A549 (cell line): ENCODE data around the gene ANO4.

ENCODE experiments used
- ESRRA ChIP-seq: fragments of 150-350 bp; IDR thresholded peaks from 2 replicates; pipeline ENCODE4 v1.6.1; 2014; ENCODE audit warnings: mild to moderate bottlenecking, low read length, borderline replicate concordance
- FOXS1 ChIP-seq: fragments of 250-450 bp; sonication (Bioruptor Pico); IDR thresholded peaks from 2 replicates; pipeline ENCODE4 v1.5.0; 2020; ENCODE audit warnings: mild to moderate bottlenecking, moderate library complexity
- HOXB5 ChIP-seq: fragments of 250-450 bp; sonication (Bioruptor Pico); IDR thresholded peaks from 2 replicates; pipeline ENCODE4 v1.5.0; 2020; ENCODE audit warnings: mild to moderate bottlenecking, moderate library complexity
- MAX ChIP-seq: IDR thresholded peaks from 2 replicates; pipeline ENCODE4 v1.6.1; 2012
- MYC ChIP-seq: IDR thresholded peaks from 2 replicates; pipeline ENCODE4 v1.6.1; 2012; ENCODE audit warnings: mild to moderate bottlenecking, inconsistent platforms, low read length, improper control_type of control experiment, borderline replicate concordance
- POLR2A ChIP-seq: IDR thresholded peaks from 2 replicates; pipeline ENCODE4 v1.6.1; 2012; ENCODE audit warnings: mild to moderate bottlenecking, low read length
- RAD21 ChIP-seq, 2 experiments: fragments of >200 bp in 1 of 2; sonication (Bioruptor Twin) in 1 of 2; formaldehyde crosslinking in 1 of 2; IDR thresholded peaks in 1 of 2; conservative IDR thresholded peaks in 1 of 2; 2 replicates in 1 of 2; 3 replicates in 1 of 2; pipeline ENCODE4 v1.6.1; 2012 to 2018; ENCODE audit warnings: inconsistent platforms in 1 of 2
- SREBF2 ChIP-seq: fragments of 450-650 bp; IDR thresholded peaks from 2 replicates; pipeline ENCODE4 v1.6.1; 2014; ENCODE audit warnings: mild to moderate bottlenecking, moderate library complexity
- TF ChIP-seq, protein P1 (sequence below): fragments of 150-350 bp; IDR thresholded peaks from 2 replicates; pipeline ENCODE4 v1.6.1; 2014; ENCODE audit warnings: low read depth, mild to moderate bottlenecking, low read length
- TF ChIP-seq, protein P2 (sequence below): fragments of >200 bp; sonication (Bioruptor Twin); formaldehyde crosslinking; IDR thresholded peaks from 3 replicates; pipeline ENCODE4 v1.5.1; 2016

DNA sequence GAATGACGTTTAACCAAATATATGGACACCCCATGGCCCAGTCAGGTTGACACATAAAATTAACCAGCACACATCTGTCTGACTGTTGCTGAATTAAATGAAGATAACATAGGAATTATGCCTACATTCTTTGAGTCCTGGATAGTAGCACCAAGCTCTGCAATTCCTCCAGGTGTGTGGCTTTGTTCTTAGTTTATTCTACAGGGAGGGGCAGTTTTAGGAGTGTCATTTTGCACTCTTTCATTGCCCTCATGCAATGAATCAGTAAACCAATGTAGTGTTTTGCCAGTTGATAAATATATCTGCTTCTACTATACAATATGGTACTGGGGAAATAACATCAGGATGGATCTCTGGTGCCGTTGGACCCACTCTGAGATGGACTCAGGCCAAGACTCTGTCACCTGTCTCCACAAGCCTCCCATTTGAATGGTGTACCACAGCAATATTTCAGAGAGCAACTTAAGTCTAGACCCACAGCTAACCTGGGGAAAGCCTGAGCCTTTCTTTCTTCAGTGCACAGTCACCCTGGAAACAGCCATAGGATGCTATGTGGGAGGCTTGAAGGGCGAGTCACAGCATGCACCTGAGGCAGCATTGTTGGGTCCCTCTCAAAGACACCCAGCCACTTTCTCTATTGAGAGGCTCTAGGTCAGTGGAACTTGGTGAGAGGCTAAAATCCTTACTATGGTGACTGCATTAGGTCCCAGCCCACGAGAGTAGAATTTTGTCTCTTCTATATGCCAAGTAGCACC is 73.2 kb downstream of the ANO4 start:
- no peak for TF ChIP-seq MYC
- TF ChIP-seq, protein P1, sequence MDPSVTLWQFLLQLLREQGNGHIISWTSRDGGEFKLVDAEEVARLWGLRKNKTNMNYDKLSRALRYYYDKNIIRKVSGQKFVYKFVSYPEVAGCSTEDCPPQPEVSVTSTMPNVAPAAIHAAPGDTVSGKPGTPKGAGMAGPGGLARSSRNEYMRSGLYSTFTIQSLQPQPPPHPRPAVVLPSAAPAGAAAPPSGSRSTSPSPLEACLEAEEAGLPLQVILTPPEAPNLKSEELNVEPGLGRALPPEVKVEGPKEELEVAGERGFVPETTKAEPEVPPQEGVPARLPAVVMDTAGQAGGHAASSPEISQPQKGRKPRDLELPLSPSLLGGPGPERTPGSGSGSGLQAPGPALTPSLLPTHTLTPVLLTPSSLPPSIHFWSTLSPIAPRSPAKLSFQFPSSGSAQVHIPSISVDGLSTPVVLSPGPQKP: no peak
- TF ChIP-seq, protein P2, sequence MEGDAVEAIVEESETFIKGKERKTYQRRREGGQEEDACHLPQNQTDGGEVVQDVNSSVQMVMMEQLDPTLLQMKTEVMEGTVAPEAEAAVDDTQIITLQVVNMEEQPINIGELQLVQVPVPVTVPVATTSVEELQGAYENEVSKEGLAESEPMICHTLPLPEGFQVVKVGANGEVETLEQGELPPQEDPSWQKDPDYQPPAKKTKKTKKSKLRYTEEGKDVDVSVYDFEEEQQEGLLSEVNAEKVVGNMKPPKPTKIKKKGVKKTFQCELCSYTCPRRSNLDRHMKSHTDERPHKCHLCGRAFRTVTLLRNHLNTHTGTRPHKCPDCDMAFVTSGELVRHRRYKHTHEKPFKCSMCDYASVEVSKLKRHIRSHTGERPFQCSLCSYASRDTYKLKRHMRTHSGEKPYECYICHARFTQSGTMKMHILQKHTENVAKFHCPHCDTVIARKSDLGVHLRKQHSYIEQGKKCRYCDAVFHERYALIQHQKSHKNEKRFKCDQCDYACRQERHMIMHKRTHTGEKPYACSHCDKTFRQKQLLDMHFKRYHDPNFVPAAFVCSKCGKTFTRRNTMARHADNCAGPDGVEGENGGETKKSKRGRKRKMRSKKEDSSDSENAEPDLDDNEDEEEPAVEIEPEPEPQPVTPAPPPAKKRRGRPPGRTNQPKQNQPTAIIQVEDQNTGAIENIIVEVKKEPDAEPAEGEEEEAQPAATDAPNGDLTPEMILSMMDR: no peak
- TF ChIP-seq ESRRA: no peak
- no peak for TF ChIP-seq FOXS1 (CRISPR knock-in tag)
- no peak for TF ChIP-seq RAD21 (conservative IDR thresholded peaks at IDR 0.05 in 1 of 2, IDR thresholded peaks at IDR 0.05 in 1 of 2)
- no peak for TF ChIP-seq SREBF2
- no peak for TF ChIP-seq HOXB5 (CRISPR knock-in tag)
- TF ChIP-seq MAX: no peak
- no peak for TF ChIP-seq POLR2A
